Measurements from ENCODE around the gene OR4A16.

Gene OR4A16, protein sequence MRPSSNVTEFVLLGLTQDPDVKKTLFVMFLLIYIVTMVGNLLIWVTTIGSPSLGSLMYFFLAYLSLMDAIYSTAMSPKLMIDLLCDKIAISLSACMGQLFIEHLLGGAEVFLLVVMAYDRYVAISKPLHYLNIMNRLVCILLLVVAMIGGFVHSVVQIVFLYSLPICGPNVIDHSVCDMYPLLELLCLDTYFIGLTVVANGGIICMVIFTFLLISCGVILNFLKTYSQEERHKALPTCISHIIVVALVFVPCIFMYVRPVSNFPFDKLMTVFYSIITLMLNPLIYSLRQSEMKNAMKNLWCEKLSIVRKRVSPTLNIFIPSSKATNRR

DNA sequence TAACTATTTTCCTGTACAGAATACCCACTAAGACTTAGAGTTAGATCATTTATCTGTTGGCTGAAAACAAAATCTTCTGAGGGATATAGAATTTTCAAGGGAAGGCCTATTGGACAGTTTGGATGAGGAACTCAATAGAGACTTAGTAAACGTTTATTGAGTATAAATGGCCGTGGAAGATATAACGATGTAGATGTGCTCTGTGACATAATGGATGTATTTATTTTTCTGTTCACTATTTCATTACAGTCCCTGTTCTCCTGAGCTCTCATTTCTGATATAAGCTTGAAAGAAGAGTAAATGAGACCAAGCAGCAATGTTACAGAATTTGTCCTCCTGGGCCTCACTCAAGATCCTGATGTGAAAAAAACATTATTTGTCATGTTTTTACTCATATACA lies at the start of gene OR4A16:
Gene OR4A16, plus strand, starts transcription at position 301 of the 400 bp plus-strand sequence. Its CDS starts 0 bp downstream, at position 301.
- no peak for DNase-seq

DNA sequence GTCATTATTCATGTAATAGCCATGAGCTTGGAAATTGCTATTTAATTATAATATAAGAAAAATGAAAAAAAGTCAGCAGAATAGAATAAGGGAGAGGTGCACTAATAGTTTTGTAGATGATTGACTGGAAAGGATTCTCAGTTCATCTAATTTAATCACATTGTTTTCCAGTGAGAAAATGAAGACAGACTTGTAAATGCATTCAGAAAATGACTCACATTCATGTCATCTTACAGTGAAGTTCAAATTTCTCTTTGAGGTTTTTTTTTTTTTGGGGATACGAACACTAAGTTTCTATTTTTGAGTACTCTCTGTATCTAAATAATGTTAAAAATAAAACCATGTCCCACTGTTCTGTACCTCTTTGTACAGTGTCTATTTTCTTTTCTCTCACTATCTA lies 18.5 kb upstream of the OR4A16 start:
- DNase-seq: no peak

DNA sequence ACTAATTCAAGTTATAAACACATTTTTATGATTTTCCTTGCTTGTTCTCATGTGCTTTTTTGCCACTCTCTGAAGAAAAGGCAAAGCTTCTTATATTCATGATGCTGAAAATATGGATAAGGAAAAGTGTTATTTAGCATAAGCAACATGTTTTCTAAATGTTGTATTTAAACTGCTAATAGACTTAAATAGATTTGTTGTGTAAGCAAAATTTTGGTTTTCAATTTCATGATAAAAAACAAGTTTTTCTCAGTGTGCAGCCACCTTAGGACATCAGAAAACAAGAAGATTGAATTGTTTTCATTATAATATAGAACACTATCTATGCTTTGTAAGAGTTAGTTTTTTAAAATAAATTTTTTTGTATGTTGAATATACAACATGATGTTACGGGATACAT lies 2.3 kb downstream of the OR4A16 start:
- no peak for DNase-seq

DNA sequence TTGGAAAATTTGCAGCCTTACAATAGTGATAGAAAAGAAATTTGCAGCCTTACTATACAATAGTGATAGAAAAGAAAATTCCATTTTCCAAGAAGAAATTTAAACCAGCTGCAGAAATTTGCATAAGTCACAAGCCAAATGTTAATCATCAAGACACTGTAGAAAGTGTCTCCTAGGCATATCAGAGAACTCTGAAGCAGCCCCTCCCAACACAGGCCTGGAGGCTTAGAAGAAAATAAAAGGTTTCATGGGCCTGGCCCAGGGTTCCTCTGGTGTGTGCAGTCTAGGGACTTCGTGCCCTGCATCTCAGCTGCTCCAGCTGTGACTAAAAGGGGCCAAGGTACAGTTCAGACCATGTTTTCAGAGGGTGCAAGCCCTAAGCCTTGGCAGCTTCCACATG lies 6.0 kb downstream of the OR4A16 start:
- no peak for DNase-seq

DNA sequence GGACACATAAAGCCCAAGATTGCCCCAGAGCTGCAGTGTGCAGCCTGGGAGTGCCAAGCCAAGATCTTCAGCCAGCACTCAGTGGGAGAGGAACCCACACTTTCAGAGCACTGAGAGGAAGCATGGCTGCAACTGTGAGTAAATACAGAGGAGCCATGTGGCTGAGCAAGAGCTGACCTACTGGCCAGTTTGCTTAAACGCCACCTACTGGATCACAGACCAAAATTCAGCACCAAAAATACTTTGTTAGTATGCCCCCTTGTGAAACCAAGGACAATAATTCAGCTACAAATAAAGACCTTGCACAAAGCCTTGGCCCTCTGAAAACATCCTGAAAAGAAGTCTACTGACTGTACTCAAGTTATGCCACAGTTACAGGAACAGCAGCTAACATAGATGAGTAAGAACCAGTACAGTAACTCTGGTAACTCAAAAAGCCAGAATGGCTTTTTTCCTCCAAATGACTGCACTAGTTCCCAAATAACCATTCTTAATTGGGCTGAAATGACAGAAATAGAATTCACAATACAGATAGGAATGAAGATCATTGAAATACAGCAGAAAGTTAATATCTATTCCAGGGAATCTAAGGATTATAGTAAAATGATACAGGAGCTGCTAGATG lies 14.7 kb downstream of the OR4A16 start:
- DNase-seq: peak; percentile 5

DNA sequence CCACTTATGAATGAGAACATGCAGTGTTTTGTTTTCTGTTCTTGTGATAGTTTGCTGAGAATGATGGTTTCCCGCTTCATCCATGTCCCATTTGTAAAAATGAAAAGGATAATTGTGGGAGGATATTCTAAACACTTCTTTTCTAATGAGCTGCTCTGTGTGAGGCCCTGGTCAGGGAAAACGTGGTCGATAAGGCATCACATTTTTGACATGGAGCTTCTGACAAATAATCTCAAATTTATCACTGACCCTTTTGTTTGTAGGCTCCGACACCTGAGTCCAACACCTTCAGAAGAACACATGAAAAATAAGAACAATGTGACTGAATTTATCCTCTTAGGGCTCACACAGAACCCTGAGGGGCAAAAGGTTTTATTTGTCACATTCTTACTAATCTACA lies 24.7 kb downstream of the OR4A16 start, which contains the start of gene OR4A15:
Gene OR4A15, plus strand, starts transcription at position 301 of the 400 bp plus-strand sequence. Its CDS starts 0 bp downstream, at position 301.
- DNase-seq: no peak

Measured in NCI-H82 (cell line).